ENCODE measurements around the gene KCNQ1. TPM values are rescaled to one million over a fixed set of nuclear protein-coding genes. Genes with fewer than 3 reads are reported as not detected.

KCNQ1 gene
- polyA plus RNA-seq, 10 donors: 1.2 to 3.6 (median 2.4) TPM

GRCh38 chr11:2533587-2534133 lies 88.9 kb downstream of the KCNQ1 start:
- peak; percentile 82 to 93 (median 88) for DNase-seq

DNA sequence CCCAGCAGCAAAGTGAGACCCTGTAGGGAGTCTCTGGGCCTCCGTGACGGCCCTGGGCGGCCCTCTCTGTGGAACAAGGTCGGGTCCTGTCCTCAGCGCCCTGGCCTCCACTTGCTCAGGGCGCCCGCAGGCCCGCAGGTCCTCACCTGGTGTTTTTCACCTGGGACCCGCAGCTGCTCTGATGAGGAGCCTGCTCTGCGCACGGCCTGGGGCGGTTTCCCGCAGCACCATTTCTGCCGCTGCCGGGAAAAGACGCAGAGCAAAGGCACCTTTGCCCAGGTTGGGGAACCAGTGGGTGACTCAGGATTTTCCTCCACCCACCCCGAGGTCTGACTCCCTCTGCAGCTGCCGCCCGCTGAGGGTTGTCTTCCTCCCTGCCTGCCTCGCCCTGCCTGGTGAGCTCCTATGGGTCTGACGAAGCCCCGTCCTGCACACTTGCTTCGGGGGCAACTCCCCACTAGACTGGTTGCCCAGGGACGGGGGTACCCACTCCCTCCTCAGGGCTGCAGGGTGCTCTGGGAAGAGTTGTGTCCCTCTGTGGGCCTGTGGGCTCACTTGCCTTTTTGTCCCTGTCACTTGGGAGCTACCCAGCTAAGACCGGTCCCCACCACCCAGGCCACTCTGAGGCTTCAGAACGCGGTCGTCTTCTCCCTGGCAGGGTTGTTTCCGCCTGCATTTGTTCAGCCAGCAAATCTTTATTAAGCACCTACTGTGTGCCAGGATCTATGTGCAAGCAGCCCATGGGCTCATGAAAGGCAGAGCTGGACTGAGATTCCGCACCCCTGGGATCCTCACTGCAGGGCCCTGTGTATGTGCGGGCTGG lies 89.5 kb downstream of the KCNQ1 start:
- DNase-seq: no peak

DNA sequence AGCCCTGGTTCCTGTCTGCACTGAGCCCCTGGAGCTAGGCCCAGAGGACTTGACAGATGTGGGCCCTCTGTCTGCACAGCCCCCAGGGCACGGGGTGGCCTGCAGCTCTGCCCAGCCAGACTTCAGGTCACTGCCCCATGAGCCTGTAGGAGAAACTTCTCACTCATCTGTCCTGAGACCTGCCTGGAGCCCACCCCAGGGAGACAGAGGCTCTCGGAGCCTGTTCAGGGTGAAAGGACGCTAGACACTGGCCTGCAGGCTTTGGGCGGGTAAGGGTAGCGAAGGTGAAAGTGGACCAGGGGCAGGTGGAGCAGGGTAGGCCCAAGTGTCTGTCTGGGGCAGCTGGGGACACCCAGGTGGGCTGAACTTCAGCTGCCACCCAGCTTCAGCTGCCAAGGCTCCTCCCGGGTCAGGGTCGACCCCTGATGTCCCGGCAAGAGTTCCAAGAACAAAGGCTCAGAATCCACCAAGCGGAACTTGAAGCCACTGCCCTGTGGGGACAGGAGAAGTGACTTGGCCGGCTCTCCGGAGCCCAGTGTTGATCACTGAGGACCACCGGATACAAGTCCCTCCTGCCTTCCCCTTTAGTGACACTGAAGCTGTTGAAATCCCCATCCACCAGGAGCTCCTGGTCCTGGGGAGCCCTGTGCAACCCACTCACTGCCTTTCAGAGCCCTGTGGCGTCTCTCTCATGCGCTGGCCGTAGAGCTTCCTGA lies 90.3 kb downstream of the KCNQ1 start:
- DNase-seq: no peak

GRCh38 chr11:2535673-2536439 lies 91.0 kb downstream of the KCNQ1 start:
- no peak for DNase-seq

- no peak for DNase-seq
Observed at GRCh38 chr11:2536440-2536989, 91.7 kb downstream of the KCNQ1 start.

DNA sequence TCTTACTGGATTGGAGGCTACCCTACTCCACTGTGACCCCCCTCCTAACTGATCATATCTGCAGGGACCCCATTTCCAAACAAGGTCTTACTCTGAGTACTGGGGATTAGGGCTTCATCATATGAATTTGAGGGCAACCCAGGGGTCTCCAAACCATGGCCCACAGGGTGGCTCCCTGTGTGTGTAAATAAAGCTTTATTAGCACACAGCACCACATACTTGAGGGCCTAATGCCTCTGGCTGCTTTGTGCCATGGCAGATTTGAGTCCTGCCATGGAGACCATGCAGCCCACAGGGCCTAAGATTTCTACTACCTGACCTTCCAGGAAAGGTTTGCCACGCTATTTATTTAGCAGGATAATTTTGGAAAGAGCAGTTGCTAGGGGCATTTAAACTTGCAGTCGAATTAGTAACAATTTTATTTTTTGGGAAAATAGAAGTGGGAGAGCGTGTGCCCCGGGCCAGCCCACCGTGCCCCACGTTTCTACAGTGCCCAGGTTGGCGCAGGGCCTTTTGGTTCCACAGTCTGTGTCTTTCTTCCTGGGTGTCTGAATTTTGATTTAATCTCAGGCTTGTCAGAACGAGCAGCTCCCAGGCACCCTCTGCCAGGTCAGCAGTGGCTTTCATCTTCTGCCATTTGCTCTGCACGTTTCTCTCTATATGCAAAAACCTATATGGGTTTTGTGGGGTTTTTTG lies 92.3 kb downstream of the KCNQ1 start:
- DNase-seq: no peak

GRCh38 chr11:2537896-2538724 lies 93.3 kb downstream of the KCNQ1 start:
- DNase-seq: peak; percentile 53 to 69 (median 53)

DNA sequence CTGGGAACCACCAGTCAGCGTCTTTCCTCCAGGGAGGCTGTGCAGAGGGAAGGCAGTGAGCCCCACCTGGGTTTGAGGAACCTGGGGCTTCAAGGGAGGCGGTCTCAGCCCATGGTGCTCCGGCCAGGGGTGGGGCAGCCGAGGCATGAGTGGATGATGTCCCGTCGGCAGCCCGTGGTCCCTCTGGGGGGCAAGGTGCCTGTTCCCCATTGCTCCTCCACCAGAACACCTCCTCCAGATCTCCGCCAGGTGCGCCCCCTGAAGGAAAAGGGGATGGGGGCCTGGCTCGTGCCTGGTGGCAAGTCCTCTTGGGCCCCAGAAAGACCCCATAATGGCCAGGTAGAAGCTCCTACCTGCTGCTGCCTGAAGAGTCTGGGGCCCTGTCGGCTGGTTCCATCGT lies 94.1 kb downstream of the KCNQ1 start:
- DNase-seq: no peak

DNA sequence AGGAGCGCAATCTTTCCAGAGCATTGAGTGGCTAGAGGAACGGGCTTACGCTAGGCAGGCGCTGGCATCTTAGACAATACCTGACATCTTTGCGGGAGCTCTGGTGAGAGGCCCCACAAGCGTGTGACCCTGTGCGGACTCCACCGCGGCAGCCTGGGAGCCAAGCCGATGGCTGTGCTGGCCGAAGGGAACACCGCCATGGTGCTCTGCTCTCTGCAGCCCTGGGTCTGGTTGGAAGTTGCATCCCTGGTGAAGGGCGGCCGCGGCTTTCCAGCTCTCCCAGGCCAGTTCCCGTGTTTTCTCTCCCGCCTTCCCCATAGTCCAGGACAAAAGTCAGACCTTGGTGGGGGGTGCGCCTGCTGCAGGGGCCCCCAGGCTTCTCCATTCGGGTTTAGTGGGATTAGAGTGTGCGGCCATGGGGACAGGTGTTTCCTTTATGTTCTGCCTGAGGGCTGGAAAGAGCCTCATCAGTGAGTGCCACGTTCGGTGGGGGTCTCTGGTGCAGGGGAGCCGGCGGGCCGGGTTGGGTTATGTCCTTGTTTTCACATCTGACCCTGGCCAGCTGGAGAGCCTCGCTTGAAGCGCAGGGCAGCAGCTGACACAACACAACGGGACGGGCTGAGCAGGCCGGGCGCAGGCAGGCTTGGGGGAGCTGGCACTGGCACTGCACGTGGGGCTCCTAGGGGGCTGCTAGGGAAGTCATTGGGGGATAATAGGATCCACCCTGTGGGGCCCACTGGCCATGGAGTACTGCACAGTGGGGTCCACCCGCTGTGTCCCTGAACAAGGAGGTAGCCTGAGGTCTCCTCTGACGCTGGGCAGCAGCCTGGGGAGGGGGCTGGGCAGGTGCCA lies 94.8 kb downstream of the KCNQ1 start:
- DNase-seq: peak in 2 of 3 donors; percentile 39

- DNase-seq: no peak
Observed at GRCh38 chr11:2540223-2540991, 95.6 kb downstream of the KCNQ1 start.

GRCh38 chr11:2540992-2541680 lies 96.3 kb downstream of the KCNQ1 start:
- DNase-seq: no peak

- DNase-seq: no peak
Observed at GRCh38 chr11:2541881-2542361, 97.1 kb downstream of the KCNQ1 start.

GRCh38 chr11:2542406-2542805 lies 97.6 kb downstream of the KCNQ1 start:
- no peak for DNase-seq

DNA sequence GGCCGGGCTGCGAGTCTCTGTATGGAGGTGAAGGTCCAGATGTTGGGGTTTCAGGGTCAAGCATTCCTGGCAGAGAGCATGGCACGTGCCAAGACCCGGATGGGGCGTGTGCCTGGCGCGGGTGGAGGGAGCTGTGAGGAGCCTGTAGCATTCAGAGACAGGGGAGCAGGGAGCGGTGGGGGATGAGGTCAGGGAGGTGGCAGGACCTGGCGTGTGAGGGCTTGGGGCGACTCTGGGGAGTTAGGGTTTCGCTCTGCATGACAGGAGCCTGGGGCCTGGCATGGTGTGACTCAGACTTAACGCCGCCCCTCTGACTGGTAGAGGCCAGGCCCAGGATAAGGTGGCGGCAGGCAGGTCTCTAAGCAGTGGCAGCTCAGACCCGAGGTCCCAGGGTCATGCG lies 103.0 kb downstream of the KCNQ1 start:
- no peak for DNase-seq

DNA sequence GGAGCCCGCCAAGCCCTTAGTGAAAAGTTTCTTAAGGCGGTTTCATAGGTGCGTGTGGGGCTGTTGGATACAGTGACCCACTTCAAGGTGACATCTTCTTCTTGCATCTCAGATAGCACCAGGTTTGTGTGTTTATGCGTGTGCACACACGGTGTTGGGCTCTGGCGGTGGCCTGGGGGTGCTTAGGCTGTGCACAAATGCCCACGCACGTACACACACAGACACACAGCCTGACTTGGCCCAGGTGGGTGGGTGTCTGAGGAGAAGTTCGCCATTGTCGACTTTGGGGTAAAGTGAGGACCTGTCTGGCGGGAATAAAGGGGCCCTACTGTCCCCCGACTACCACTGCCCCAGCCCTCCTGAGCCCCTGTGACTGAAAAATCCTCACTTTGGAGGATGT lies 103.8 kb downstream of the KCNQ1 start:
- DNase-seq: no peak

- DNase-seq: no peak
Observed at GRCh38 chr11:2549080-2549479, 104.3 kb downstream of the KCNQ1 start.

- no peak for DNase-seq
Observed at GRCh38 chr11:2549491-2549875, 104.7 kb downstream of the KCNQ1 start.

All from muscle of back (tissue), 11 donors.